NCI-H526 (cell line): ENCODE data around the gene FNDC5.

Experiments
- DNase-seq, 2 experiments: peaks; one replicate each; lab custom pipeline; 2025; lab: John Stamatoyannopoulos, UW

The FNDC5 gene

GRCh38 chr1:32884032-32884372 lies 13.3 kb upstream of the FNDC5 start:
- no peak for DNase-seq

GRCh38 chr1:32883338-32884031 lies 12.8 kb upstream of the FNDC5 start:
- DNase-seq: peak in 1 of 2 experiments; percentile 23

DNA sequence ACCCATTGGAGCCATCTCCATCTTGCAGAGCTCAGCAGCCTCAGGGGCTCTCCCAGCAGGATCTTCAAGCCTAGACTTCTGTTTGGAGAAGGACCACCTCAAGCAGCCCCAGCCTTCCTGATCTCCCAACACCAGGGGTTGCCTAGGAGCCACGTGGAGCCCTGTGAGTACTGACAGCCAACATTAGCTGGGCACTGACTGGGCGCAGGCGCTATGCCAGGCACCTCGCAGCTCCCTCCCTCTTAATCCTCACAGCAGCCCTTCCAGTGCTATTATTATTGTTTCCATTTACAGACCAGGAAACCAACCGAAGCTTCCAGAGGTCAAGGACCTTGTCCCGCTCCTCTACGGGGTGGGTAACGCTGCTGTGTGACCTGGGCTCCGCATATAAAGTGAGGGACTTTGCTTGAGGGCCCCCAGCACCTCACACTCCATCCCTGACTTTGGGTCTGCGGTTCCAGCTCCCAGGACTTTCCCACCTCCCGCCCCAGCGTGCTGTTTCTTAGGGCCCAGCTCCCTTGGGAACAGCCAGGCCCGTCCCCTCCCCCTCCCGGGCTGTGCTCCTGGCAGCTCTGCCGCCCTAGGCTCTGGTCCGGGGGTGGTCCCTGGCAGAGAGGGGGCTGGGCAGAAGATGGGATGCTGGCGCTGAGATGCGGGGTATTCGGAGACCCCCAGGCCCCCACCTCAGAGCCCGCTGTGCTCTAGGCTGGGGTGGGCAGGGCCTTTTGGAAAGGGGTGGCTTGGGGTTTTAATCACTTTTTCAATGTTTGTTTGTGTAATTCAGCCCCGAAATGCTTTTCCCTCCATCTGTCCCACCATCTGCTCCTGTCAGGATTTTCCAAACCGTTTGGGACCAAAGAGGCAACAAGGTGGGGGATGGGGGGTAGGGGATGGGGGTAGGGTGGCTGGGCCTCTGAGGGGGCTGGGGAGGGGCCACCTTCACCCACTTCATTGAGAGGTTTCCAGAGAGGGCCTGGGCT lies 11.4 kb upstream of the FNDC5 start:
- peak in 1 of 2 experiments; percentile 87 for DNase-seq

- no peak for DNase-seq
These were observed 10.6 kb upstream of the FNDC5 start for GRCh38 chr1:32881291-32881690.

DNA sequence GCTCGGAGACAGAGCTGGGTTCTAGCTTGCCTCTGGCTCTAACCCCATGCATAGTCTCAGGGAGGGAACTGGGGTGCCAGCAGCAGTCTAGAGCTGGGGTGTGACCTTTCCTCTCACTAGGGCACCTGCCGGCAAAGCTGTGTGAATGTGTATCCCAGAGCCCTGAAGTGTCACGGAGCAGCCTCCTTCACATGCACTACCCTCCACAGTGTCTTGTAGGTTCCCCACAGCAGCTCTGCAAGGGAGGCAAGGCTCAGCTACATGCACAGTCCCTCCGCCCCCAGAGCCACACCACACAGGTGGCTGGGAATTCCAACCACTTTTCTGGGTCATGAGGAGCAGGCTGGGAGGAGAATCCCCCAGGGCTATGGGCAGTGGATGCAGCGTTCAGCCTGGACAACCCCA lies 7.9 kb upstream of the FNDC5 start:
- no peak for DNase-seq

- peak in 1 of 2 experiments; percentile 25 for DNase-seq
These were observed 7.5 kb upstream of the FNDC5 start for GRCh38 chr1:32878183-32878582.

DNA sequence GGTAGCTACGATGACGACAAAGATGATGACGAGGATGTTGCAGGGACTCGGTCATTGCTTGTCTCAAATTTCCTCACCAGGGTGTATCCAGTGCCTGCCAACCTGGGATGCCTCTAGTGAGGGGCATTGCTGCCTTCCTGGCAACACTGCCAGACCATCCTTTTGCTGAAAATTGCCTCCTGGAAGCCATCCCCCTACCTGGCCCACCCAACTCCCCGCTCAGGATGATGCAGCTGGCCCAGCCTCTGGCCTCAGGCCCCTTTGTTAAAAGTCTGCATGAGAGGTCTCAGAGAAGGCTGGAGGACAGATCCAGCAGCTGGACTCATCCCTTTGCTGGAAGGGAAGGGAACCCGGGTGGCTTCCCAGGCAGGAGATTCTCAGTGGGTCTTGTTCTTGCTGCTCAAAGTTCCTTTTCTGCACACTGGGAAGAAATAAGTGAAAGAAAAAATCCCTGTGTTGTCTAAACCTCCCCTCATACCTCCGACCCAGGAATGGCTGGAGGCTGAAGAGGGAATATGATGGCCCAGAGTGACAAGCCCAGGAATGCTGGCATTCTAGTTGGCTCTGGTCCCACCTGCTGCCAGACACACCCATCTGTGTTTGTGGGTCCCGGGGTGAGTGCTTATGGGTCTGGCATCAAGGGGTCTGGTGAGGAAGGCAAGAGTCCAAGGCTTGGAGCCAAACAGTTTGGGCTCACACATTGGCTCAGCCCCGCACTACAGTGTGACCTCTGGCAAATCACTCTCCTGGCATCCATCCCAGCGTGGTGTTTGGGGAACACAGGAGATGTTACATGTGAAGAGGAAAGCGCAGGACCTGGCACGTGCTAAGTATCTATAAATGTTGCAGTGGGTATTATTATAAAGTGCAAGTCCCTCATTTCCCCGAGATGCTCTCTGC lies 6.7 kb upstream of the FNDC5 start:
- DNase-seq: no peak

GRCh38 chr1:32876341-32877210 lies 5.9 kb upstream of the FNDC5 start:
- peak; percentile 35 to 79 for DNase-seq

DNA sequence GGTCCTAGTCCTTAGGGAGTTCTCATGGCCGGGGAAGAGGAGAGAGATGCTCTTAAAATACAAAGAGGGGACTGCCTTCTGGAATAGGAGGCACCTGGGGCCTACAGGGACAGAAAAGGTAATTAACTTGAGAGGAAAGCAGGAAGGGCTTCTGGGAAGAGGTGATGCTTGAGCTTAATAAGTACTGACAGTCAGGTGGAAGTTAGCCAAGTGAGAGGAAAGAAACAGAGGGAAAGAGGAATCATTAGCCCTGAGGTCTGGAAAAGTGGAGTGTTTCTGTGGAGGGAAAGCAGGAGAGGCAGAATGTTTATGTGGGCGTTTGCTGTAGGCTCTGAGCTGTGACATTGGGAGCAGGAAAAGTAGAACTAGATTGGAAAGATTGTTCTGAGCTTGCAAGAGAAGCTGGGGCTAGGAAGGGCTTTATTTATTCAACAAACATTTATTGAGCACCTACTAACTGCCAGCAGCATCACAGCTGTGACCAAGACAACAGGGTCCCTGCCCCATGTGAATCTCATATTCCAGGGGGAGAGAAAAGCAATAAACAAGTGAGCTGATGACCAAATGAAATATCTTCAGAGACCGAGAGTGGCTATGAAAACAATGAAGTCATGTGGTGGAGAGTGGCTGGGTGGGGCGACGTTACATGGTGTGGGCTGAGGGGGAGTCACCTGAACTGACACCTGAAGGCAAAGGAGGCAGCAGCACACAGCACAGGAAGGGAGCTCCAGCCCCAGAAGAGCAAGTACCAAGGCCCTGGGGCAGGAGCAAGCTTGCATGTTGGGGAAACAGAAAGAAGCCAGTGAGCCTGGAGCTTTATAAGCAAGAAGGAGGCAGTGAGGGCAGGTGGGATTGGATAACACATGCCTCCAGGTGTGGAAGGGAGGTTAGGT lies 4.4 kb upstream of the FNDC5 start:
- DNase-seq: peak in 1 of 2 experiments; percentile 48

DNA sequence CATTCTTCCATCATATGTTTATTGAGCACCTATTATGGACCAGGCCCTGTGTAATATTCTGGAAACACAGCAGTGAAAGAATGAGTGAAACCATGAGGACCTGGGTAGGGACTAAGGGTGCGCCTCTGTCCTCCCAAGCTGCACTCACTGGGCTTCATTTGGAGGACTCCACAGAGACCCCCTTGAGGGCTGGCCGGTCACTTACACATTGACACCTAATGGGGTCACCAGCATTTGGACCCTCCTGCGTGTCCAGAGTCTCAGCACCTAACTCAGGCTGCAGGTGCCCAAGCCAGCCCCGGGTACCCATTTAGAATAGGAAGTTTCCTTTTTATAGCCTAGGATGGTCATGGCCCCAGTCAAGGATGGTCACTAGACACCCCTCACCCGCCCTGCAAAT lies 2.8 kb upstream of the FNDC5 start:
- DNase-seq: no peak

GRCh38 chr1:32872192-32872460 lies 1.4 kb upstream of the FNDC5 start:
- DNase-seq: no peak

- peak in 1 of 2 experiments; percentile 46 for DNase-seq
These were observed 866 bp upstream of the FNDC5 start for GRCh38 chr1:32871364-32872191.

DNA sequence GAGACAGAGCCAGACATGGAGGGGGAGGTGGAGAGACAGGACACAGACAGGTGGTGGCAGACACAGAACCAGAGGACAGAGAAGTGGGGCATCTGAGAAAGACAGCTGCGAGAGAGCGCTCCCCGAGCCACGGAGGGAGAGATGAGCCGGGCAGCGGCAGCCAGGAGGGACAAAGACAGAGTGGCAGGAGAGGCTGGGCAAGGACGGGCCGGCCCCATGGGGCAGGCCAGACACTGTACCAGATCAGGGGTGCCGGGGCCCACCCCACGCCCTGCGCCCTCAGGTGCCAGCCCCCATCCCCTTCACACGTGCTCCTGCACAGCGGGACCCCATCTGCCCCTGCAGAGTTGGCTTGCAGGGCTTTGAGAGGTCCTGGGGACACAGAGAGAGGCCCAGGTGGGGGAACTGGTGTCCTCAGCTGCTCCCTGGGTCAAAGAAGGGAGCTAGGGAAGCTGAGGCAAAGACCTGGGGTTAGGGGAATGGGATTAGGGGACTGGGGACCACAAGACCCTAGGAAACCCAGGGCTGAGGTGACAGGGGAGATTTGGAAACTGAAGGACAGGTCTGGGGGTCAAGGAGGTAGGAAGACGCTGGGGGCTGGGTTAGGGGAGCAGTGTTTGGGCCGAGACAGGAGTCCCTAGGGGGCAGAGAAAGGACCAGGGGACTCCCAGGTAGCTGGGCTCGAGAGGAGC lies 643 bp downstream of the FNDC5 start:
- DNase-seq: peak in 1 of 2 experiments; percentile 23

DNA sequence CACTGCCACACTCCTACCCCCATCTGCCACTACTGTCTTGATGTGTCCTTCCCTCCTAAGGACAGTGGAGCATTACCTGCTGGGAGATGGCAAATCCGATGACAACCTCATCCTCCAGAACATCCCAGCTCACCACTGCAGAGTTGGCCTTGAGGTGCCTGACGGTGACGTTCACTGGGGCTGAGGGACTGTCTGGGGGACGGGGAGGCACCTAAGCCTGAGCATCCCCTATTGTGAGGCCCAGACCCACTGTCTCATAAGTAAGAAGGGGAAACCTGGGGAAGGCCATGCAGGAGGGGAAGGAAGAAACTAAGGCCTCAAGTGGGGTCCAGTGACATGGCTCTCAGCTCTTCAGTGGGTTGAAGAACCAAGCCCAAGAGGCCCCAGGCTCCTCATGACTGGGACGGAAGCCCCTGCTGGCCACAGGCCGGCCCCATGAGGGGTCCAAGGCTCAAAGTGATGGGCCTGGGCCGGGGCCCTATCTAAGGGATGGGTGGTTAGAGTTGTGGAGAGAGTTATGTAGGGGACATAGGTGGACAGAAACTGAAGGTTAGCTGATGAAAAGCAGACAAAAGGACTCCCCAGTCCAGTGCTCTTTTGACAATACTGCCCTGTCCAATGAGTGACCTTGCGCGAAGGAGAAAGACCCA lies 1.8 kb downstream of the FNDC5 start:
- no peak for DNase-seq

DNA sequence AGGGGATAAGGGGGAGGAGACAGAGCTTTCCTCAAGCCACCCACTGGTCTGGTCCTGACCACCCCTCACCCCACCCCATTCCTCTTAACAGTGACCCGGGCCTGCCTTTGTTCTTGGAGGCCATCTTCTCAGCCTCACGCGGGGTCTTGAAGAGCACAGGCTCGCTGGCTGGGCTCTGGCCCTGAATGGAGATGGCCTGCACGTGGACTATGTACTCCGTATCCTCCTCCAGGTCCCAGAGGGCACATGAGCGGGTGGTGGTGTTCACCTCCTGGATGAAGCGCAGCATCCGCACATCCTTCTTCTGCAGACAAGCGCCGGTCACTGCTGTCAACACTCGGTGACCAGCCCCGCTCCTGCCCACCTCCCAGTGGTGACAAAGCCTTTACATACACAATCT lies 2.6 kb downstream of the FNDC5 start:
- DNase-seq: no peak

DNA sequence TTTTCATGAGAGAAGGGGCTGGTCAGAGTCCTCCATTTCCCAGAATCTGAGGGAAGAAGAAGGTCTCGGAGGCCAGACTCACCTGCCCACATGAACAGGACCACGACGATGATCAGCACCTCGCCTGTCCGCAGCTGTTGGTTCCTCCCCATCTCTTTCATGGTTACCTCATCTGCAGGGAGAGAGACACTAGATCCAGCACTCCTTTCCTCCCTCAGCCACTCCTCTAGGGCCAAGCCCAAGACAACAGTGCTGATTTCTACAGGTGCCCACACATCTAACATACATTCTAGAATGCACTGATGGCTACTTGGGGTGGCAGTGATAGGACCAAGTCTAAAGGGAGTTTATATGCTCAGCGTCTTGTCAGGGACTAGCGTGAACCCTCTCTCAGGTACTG lies 3.0 kb downstream of the FNDC5 start:
- no peak for DNase-seq

DNA sequence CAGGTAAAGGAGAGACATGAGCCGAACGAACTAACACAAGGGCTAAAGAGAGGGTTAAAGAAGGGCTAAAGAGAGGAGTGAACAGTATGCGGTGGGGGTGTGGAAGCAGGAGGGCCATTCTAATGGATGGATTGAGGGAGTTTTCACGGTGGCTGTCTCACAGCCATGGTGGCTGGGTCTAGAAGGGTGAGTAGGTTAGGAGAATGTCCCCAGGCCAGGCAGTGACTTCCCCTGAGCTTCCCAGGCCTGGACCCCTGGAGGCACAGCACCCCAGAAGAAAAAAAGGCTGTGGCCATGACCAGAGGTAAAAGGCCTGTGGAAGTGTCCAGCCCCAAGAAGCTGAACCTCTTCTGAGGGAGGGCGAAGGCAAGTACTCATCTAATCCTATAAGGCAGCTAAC lies 3.6 kb downstream of the FNDC5 start:
- DNase-seq: no peak

DNA sequence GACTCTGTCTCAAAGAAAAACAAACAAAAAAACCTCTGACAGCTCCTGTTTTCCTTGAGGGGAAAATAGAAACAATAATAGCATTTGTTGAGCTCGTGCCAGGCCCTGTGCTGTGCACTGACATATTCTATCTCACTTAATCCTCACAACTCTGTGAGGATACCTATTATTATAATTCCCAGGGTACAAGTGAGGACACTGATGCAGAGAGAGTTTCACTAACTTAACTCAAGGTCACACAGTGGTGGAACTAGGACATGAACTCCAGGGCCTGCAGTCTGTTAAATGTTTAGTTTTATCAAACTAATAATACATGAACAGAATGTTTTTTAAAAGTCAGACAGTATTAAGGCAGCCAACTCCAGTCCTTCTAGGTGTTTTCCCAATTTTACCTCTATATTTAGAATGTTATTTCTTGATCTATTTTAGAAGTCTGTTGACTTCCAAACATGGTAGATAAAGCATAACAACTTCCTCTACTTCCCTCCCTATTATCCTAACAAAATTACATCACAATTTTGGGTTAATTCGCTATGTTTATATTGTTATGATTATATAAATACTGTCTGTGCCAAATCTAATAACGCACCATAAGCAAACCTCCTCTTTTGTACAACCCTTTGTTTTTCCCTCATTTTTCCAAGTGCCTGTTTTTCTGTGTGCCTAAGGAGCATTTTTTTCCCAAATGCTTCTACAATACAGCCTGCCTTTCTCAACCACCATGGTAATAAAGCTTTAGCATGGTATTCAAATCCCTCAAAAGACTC lies 4.9 kb downstream of the FNDC5 start:
- DNase-seq: no peak
